Pulmonary artery endothelial cell (primary cell): ENCODE data around the gene NAXD. TPM values are rescaled to one million over a fixed set of nuclear protein-coding genes. Genes with fewer than 3 reads are reported as not detected.
"Not testable (repeated sequence)": the region's sequence is repeated elsewhere in the genome, so short reads cannot be mapped to it uniquely, and the experiment has no call there.

Experiments
- DNase-seq: peaks from one replicate; pipeline ENCODE4 v3.0.0-alpha.2; 2011; ENCODE audit warnings: low read depth, low spot score
- total RNA-seq: library from RNA; depleted of rRNA; stranded (reverse); fragments of >200 nt; gene quantifications from 2 replicates; pipeline ENCODE4 v1.2.3, GENCODE V29; 2014

The NAXD gene
- total RNA-seq, 1 donor from 2014 or later, result 15.6 TPM

- DNase-seq, result no peak
Measured at GRCh38 chr13:110662777-110663443, 47.6 kb downstream of the NAXD start.

GRCh38 chr13:110663491-110663890 lies 48.1 kb downstream of the NAXD start:
- no peak for DNase-seq

GRCh38 chr13:110664041-110664440 lies 48.7 kb downstream of the NAXD start:
- DNase-seq, result no peak

GRCh38 chr13:110664673-110665072 lies 49.3 kb downstream of the NAXD start:
- DNase-seq, result no peak

- DNase-seq, result no peak
Measured at GRCh38 chr13:110665491-110666254, 50.3 kb downstream of the NAXD start.

DNA sequence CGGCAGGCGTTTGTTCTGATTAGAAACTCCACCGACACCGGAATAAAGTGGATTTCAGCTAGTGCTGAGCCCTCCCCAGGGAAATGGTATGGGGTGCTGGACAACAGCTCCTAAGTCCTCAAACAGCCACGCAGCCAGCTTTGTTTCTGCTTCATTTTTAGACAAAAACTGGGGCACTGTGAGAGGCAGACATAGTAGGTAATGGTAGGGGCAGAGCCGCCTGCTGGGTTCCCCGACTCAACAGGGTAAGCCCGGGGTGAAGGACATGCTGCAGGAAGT lies 50.8 kb downstream of the NAXD start:
- no peak for DNase-seq

DNA sequence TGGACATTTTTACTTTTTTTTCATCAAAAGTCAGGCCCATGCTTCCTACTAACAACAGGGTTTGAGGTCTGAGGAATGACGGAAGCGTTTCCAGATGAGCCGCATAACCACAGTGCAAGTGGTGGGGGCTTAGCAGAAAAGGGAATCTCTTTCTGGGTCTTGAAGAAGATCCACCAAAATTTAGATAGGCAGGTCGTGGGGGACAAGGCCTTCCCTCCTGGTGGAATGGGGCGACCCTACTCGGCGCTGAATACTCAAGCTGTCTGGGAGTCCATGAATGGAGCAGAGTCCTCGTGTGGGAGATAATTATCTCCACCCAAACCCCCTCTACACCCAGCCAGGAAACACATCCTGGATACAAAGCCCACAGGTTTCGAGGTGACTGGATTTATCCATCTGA lies 53.7 kb downstream of the NAXD start:
- no peak for DNase-seq

GRCh38 chr13:110669814-110670213 lies 54.5 kb downstream of the NAXD start:
- DNase-seq, result not testable (repeated sequence)

DNA sequence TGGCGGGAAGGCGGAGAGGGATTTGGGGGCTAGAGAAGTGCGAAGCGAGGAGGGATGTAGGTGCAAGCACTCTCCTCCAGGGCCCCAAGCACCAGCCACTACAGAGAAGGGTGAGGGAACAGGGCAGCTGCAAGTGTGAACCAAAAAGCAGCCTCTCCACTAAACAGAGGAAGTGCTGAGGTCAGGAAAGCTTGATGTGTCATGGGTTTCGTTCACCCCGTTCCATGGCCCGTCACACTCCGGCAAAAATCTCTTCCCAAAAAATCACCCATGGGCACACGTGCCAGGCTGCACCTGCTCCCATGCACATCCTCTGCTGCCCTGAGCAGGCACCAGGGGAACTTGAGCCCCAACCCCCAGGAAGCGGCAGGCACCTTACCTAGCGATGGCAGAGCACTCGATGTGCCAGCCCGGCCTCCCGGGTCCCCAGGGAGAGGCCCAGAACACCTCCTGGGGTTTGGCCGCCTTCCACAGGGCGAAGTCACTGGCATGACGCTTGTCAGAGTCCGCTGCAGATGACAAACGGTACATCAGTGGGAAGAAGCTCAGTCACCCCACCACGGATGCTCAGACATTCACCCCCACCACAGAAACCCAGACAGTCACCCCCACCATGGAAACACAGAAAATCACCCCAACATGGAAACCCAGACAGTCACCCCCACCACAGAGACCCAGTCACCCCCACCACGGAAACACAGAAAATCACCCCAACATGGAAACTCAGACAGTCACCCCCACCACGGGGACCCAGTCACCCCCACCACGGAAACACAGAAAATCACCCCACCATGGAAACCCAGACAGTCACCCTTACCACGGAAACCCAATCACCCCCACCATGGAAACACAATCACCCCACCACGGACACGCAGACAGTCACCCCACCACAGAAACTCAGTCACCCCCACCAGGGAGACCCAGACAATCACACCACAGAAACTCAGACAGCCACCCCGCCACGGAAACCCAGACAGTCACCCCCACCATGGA lies 61.5 kb downstream of the NAXD start:
- DNase-seq, result no peak

DNA sequence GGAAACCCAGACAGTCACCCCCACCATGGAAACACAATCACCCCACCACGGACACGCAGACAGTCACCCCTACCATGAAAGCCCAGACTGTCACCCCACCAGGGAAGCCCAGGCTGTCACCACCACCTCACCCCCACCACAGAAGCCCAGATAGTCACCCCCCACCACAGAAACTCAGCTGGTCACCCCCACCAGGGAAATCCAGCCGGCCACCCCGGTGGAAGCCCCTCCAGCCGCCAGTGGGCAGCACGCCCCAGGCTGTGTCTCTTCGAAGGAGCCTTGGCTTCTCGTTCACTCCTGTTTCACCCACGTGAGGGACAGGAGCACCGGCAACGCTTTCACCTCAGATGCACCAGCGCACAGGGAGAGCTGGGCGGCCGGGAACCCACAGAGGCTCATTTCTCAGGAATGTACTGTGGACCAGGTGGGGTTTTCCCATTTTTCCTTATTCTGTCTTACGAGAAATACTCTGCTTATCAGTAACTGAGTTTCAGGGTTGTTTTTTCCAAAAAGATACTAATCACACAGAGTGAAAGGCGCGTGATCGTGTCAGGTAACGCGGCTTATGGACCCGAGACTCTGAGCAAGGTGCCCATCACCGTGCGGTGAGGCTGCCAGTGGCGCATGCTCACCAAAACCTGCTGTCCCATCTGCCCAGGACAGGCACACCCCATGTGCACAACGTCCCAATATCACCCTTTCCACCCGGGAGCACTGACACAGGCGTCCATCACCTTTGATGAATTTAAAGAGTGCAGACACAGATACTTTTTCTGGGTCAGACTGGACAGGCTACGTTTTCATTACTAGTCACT lies 62.6 kb downstream of the NAXD start:
- DNase-seq, result no peak

DNA sequence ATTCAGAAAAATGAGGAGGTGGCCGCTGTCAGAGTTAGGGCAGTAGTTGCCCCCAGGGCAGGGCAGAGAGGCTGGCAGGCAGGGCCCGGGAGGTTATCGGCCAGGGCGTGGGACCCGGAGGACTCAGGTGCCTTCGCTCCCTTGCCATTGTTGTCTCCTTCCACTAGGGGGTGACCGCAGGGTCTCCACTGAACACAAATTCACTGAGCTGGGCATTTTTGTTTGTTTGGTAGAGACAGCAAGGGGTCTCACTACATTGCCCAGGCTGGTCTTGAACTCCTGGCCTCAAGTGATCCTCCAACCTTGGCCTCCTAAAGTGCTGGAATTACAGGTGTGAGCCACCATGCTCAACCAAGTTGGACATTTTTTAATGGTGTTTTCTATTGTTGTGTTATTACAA lies 65.5 kb downstream of the NAXD start:
- no peak for DNase-seq

DNA sequence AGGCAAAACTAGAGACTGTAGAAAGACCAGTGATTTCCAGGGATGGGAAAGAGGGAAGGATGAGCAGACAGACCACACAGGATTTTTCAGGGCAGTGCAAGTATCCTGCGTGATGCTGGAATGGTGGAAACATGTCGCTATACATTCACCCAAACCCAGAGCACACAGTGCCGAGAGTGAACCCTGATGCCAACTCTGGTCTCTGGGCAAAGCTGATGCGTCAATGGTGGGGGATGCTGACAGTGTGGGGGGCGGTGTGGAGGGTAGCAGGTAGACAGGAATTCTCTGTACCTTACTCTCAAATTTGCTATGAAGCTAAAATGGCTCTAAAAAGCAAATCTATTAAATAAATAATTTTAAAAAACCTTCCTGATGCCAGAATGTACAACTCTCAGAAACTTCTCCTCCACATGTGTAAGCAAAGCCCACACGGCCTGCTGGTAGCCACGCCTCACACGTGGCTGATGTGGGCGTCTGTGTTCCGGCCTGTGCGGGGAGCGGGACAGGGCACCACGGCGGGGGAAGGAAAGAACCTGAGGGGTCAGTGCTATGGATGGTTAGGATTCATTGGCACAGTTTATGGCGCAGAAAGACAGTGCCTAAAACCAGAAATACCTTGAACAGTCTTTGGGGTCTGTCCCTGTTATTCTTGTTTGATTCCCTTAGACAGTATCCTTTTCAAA lies 66.7 kb downstream of the NAXD start:
- DNase-seq, result no peak

DNA sequence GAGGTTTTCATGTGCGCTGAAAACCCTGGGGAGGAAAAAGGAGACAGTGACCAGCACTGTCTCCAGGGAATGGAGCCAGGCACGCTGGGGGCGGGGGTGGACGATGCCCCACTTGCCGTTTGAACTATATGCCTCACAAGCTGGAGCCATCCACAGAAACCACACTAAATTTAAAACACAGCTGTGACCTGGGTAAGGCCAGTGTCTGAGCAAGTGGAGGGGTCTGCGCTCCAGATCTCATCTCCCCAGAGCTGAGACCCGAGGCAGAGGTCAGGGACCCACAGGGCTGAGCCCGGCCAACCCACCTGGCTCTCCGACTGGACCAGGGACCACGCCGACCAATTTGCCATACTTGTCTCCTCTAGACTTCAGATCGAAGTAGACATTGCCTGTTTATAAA lies 67.4 kb downstream of the NAXD start:
- no peak for DNase-seq

GRCh38 chr13:110683203-110683883 lies 68.0 kb downstream of the NAXD start:
- no peak for DNase-seq

DNA sequence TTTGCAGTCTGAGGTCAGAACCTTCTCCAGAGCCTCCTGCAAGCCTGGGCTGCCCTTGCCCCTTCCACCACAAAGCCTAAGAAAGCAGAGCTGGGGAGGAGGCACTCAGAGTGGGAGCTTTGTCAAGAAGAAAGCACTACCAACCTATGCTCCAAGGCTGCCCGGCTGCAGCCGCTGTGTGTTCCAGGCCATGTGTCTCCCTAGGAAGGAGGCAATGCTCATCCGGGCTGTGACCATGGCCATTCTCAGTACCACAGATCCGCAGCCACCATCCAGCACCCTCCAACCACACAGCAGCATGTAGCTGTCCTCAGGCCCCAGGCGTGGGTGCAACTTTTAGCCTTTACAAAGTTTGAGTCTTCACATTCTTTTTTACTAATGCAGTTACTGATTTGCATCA lies 68.6 kb downstream of the NAXD start:
- no peak for DNase-seq

- DNase-seq, result no peak
Measured at GRCh38 chr13:110684388-110685056, 69.2 kb downstream of the NAXD start.

DNA sequence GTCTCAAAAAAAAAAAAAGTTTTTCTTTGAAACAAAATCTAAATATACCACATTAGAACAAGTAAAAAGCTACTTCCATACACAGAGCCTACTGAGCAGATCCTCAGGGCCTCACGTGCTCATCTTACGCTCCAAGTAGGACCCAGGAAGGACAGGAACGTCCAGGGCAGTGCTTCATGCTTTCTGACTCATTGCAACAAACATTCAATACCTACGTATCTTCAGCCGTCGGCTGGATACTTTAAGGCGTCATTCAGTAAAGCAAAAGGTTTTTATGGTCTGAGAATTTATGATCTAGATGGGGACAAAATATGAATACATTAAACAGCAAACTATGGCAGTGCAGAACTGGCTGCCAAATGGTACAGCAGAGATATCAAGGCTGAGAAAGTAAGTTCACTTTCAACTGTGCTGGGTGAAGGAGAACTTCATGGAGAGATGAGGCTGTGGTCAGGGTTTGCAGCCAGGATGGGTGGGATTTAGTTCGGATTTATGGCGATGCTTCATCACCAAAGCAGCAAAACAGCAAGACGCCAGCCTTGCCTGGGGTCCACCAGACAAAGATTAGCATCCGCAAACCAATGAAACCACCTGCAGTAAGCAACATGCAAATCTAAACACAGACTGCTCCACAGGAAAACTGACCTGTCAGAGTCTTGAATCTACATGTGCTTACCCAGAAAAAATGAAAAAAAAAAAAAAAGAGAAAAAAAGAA lies 70.1 kb downstream of the NAXD start:
- DNase-seq, result no peak

GRCh38 chr13:110687736-110688135 lies 72.4 kb downstream of the NAXD start:
- DNase-seq, result no peak

DNA sequence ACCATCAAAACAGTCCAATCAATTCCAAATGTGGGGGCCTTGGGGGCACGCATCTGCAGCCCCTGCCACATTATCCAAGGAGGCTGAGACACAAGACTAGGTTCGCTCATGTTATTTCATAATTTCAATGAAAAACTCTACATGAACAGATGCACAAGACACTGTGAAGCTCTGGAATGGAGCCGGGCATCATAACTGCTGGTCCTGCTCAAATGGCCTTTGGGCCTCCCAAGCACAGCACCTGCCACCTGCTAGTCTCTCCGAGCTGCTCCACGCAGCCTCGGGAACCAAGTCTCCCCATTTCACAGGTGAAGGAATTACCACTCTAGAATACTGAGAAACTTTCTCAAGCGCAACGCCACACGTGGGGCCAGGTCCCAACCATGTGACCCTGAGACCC lies 73.7 kb downstream of the NAXD start:
- no peak for DNase-seq
